GM12878 (cell line): ENCODE results near the gene AFMID. TPM values are rescaled to one million over a fixed set of nuclear protein-coding genes. Genes with fewer than 3 reads are reported as not detected.

Source experiments
- ATAC-seq: fragments of 200-7000 bp; cut with Tn5 transposase; 3 replicates; pipeline ENCODE4 v1.9.1; 2020; ENCODE audit warnings: mild to moderate bottlenecking, moderate library complexity
- BruUV-seq: library from RNA; stranded (reverse); fragments of 400-500 nt; replicated peaks from 2 replicates; lab custom pipeline; 2021; lab: Mats Ljungman, UMichigan
- CTCF ChIA-PET: fragments of 300-600 bp; sonication (Branson Sonifier 250); formaldehyde crosslinking; extraction: SDS; loops from one replicate; lab custom pipeline; 2021; ENCODE audit warnings: inconsistent platforms; lab: Yijun Ruan, JAX
- POLR2A ChIA-PET: fragments of 350-600 bp; formaldehyde crosslinking; extraction: SDS; loops from one replicate; lab custom pipeline; 2021; ENCODE audit warnings: inconsistent platforms; lab: Charles Lee
- RAD21 ChIA-PET: fragments of 300-600 bp; sonication (Branson Sonifier 250); formaldehyde crosslinking; loops from one replicate; lab custom pipeline; 2023; ENCODE audit warnings: antibody characterized with exemption; ENCODE audit not compliant: unreplicated experiment; lab: Charles Lee
- SMC1A ChIA-PET: fragments of 300-600 bp; sonication (Branson Sonifier 250); formaldehyde crosslinking; loops from one replicate; lab custom pipeline; 2023; ENCODE audit not compliant: unreplicated experiment, uncharacterized antibody; lab: Charles Lee
- DNase-seq: peaks from one replicate; pipeline ENCODE4 v3.0.0-alpha.2; 2011; ENCODE audit warnings: low read depth, low spot score
- FAIRE-seq: peaks from 3 replicates; lab custom pipeline; 2011; peaks lifted over from hg19 to GRCh38; lab: Jason Lieb, UNC
- H2AFZ ChIP-seq: 2 replicates; pipeline ENCODE4 v1.6.0; 2011; ENCODE audit warnings: low read depth, low read length, control low read depth; ENCODE audit not compliant: control insufficient read depth
- H3K27ac ChIP-seq: 2 replicates; pipeline ENCODE4 v1.5.1; 2011; ENCODE audit warnings: control low read depth; ENCODE audit not compliant: control insufficient read depth, insufficient read depth
- H3K27me3 ChIP-seq, 2 experiments: replicated peaks in 1 of 2; 2 replicates each; pipeline versions ENCODE4 v1.6.0 to v1.6.1; 2011; ENCODE audit warnings: low read length in 1 of 2; ENCODE audit not compliant: control insufficient read depth in 2 of 2, insufficient read depth in 2 of 2
- H3K36me3 ChIP-seq, 2 experiments: 2 replicates each; pipeline ENCODE4 v1.5.1; 2011; ENCODE audit warnings: low read length in 1 of 2; ENCODE audit not compliant: control insufficient read depth in 2 of 2, insufficient read depth in 2 of 2
- H3K4me1 ChIP-seq: 2 replicates; pipeline ENCODE4 v1.6.1; 2011; ENCODE audit warnings: mild to moderate bottlenecking, low read length, moderate library complexity, mixed read lengths; ENCODE audit not compliant: control insufficient read depth, insufficient read depth
- H3K4me2 ChIP-seq: 2 replicates; pipeline ENCODE4 v1.6.0; 2011; ENCODE audit warnings: control low read depth; ENCODE audit not compliant: control insufficient read depth, insufficient read depth
- H3K4me3 ChIP-seq: fragments of 200-600 bp; sonication (generic); 2 replicates; pipeline ENCODE4 v1.5.1; 2016
- H3K79me2 ChIP-seq: 2 replicates; pipeline ENCODE4 v1.6.0; 2011; ENCODE audit warnings: low read length; ENCODE audit not compliant: control insufficient read depth, insufficient read depth
- H3K9ac ChIP-seq: 2 replicates; pipeline ENCODE4 v1.8.0; 2011; ENCODE audit warnings: low read length, control low read depth, mixed read lengths; ENCODE audit not compliant: control insufficient read depth, insufficient read depth
- H3K9me3 ChIP-seq: replicated peaks from 3 replicates; pipeline ENCODE4 v1.5.1; 2011; ENCODE audit warnings: mild to moderate bottlenecking, low read length; ENCODE audit not compliant: control insufficient read depth, insufficient read depth
- H4K20me1 ChIP-seq: 2 replicates; pipeline ENCODE4 v1.6.0; 2011; ENCODE audit not compliant: control insufficient read depth, insufficient read depth
- BRCA1 ChIP-seq: IDR thresholded peaks from 2 replicates; pipeline ENCODE4 v1.6.1; 2011; ENCODE audit warnings: low read depth, low read length, improper control_type of control experiment
- FOS ChIP-seq: IDR thresholded peaks from 3 replicates; pipeline ENCODE4 v1.6.1; 2011; ENCODE audit warnings: borderline replicate concordance; ENCODE audit not compliant: insufficient read length; ENCODE audit errors: extremely low read depth
- GATAD2B ChIP-seq: fragments of 450-650 bp; conservative IDR thresholded peaks from 2 replicates; pipeline ENCODE4 v1.6.1; 2017; ENCODE audit warnings: low read depth, mild to moderate bottlenecking, moderate library complexity
- JUNB ChIP-seq: IDR thresholded peaks from 2 replicates; pipeline ENCODE4 v1.6.1; 2016; ENCODE audit warnings: antibody characterized with exemption, mild to moderate bottlenecking
- MTA2 ChIP-seq: fragments of 450-650 bp; IDR thresholded peaks from 2 replicates; pipeline ENCODE4 v1.6.1; 2016; ENCODE audit warnings: low read depth, mild to moderate bottlenecking, moderate library complexity
- NFYA ChIP-seq: IDR thresholded peaks from 2 replicates; pipeline ENCODE4 v1.6.1; 2011; ENCODE audit warnings: low read depth, mild to moderate bottlenecking, low read length, improper control_type of control experiment, borderline replicate concordance
- NFYB ChIP-seq: IDR thresholded peaks from 2 replicates; pipeline ENCODE4 v1.6.1; 2011; ENCODE audit warnings: low read depth, mild to moderate bottlenecking, low read length, improper control_type of control experiment, moderate library complexity; ENCODE audit not compliant: insufficient read depth
- NRF1 ChIP-seq: conservative IDR thresholded peaks from 2 replicates; pipeline ENCODE4 v1.6.1; 2011; ENCODE audit warnings: mild to moderate bottlenecking, low read depth, low read length, improper control_type of control experiment
- PML ChIP-seq: IDR thresholded peaks from 2 replicates; pipeline ENCODE4 v1.6.1; 2012; ENCODE audit warnings: low read length, inconsistent platforms
- RB1 ChIP-seq: fragments of 450-650 bp; formaldehyde crosslinking; IDR thresholded peaks from 2 replicates; pipeline ENCODE4 v1.6.1; 2017; ENCODE audit warnings: mild to moderate bottlenecking, borderline replicate concordance
- TCF7 ChIP-seq: IDR thresholded peaks from 2 replicates; pipeline ENCODE4 v1.6.1; 2014; ENCODE audit warnings: antibody characterized with exemption, borderline replicate concordance
- ZSCAN29 ChIP-seq: fragments of 450-650 bp; IDR thresholded peaks from 2 replicates; pipeline ENCODE4 v1.6.1; 2017; ENCODE audit warnings: mild to moderate bottlenecking, moderate library complexity
- WGBS: methylation state at CpG from one replicate; pipeline ENCODE4 v1.1.6; 2016; ENCODE audit warnings: low lambda C conversion rate; ENCODE audit not compliant: insufficient replicate concordance, insufficient coverage; ENCODE audit errors: missing lambda C conversion rate; 5-methylcytosine and 5-hydroxymethylcytosine counted together
- in situ Hi-C: fragments of 300-500 bp; cut with MboI; formaldehyde crosslinking; loops from 9 replicates; pipeline ENCODE4 v1.14.3; 2018; ENCODE audit warnings: mixed read lengths
- intact Hi-C: fragments of 100-400 bp; cut with micrococcal nuclease; formaldehyde crosslinking; loops from one replicate; pipeline ENCODE4 v1.14.2; 2022; ENCODE audit not compliant: unreplicated experiment
- polyA plus RNA-seq, 11 experiments: library from polyadenylated mRNA; depleted of rRNA in 4 of 11; unstranded in 6 of 11; stranded (reverse) in 5 of 11; fragments of >200 nt; fragmentation: Nextera tagmentation in 4 of 11; fragmentation: Illumina TruSeq in 1 of 11; extraction: Ambion mirVana in 4 of 11; extraction: Trizol in 1 of 11; gene quantifications; 1 replicate in 1 of 11; 2 replicates in 10 of 11; pipeline versions ENCODE4 v1.2.1 to v1.2.3, GENCODE V29; 2011 to 2016; ENCODE audit warnings: inconsistent platforms in 2 of 11, missing spikeins in 2 of 11, low read depth in 1 of 11
- total RNA-seq, 4 experiments: library from RNA; depleted of rRNA in 3 of 4; stranded (reverse); fragments of >200 nt in 3 of 4; fragmentation: Illumina TruSeq in 1 of 4; extraction: Trizol in 1 of 4; gene quantifications; 2 replicates each; pipeline versions ENCODE4 v1.2.1 to v1.2.3, GENCODE V29; 2013 to 2021
- TF ChIP-seq, protein P1 (sequence below): IDR thresholded peaks from 2 replicates; pipeline ENCODE4 v1.6.1; 2012; ENCODE audit warnings: low read depth, low read length, improper control_type of control experiment
- TF ChIP-seq, protein P2 (sequence below): fragments of 450-650 bp; formaldehyde crosslinking; IDR thresholded peaks from 2 replicates; pipeline ENCODE4 v1.5.0; 2022; ENCODE audit warnings: mild to moderate bottlenecking, missing genetic modification characterization
- TF ChIP-seq, protein P3 (sequence below): fragments of 150-350 bp; IDR thresholded peaks from 2 replicates; pipeline ENCODE4 v1.6.1; 2014; ENCODE audit warnings: mild to moderate bottlenecking, low read depth, low read length
- TF ChIP-seq, protein P4 (sequence below): fragments of 450-650 bp; IDR thresholded peaks from 2 replicates; pipeline ENCODE4 v1.6.1; 2016; ENCODE audit warnings: mild to moderate bottlenecking

The AFMID gene
- total and polyA plus RNA-seq, 10 of the 15 experiments (the other 5 are each of a cell fraction or from before 2014, with no cell fraction given) = 36.1 to 98.8 (median 51.6) TPM

DNA sequence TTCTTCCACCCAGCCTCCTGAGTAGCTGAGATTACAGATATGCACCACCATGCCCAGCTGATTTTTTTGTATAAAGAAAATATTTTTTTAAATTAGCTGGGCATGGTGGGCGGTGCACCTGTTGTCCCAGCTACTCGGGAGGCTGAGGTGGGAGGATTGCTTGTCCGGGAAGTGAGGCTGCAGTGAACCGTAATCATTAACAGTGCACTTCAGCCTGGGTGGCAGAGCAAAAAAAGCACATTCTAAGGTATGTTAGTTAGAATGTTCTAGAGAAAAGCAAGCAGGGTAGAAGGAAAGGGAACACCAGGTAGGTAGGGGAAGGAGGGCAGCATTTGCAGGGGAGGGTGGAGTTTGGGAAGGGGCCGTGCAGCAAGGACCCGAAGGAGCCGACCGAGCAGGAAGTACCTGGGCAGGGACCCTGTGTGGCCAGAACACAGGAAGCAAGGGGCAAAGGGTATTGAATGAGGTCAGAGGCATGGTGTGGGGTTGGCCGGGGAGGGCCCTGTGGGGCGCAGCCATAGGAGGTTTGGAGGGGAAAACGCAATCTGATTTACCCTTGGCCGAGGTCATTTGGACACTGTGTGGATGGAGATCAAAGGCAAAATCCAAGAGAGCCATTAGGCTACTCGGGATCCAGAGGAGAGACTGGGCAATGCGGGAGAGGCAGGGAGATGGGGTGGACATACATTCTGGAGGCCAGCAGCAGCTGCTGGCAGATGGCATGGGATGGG is 38.7 kb upstream of the AFMID start:
- peak overlapping the region; percentile 96 for H3K27ac ChIP-seq
- DNase-seq = no peak
- ATAC-seq = peak; percentile 6
- no peak overlapping the region for H3K4me3 ChIP-seq
- H3K4me2 ChIP-seq = peak overlapping the region; percentile 40; the same call in 1 of the 2 replicates
- peak overlapping the region; percentile 47 for H3K9ac ChIP-seq
- H3K27me3 ChIP-seq = no peaks in the 10 kb centered on the region
- peak; percentile 27 for FAIRE-seq
- BruUV-seq = no TSS peak
- in situ Hi-C loops (no loop called here), intact Hi-C loops (no loop called here)
- POLR2A ChIA-PET = interaction anchor here (0.7 to 2.5 kb wide), 13 partner anchors 8 to 189 kb away, joined by 3 to 14 read pairs (median 4); partner anchors contain the start of gene TMC8
- 50% methylated on average over 14 of the region's 14 CpGs for WGBS
- peaks cover 2% of the 10 kb centered on the region for H3K79me2 ChIP-seq
- H3K36me3 ChIP-seq = no peaks in the 10 kb centered on the region
- CTCF ChIA-PET = interaction anchor here (0.8 to 2.3 kb wide), 10 partner anchors 8 to 102 kb away, joined by 3 to 11 read pairs (median 4); partner anchors contain the start of gene TMC8
- SMC1A ChIA-PET = interaction anchor here (0.7 to 2.2 kb wide), 10 partner anchors 8 to 74 kb away, joined by 3 to 7 read pairs (median 4); no protein-coding TSS in a partner anchor
- RAD21 ChIA-PET = interaction anchor here (0.7 to 1.6 kb wide), 6 partner anchors 21 to 39 kb away, joined by 3 to 6 read pairs (median 4); no protein-coding TSS in a partner anchor
- H4K20me1 ChIP-seq = no peaks in the 10 kb centered on the region
- H3K4me1 ChIP-seq = peaks cover 77% of the 10 kb centered on the region
- H2AFZ ChIP-seq = peak overlapping the region; percentile 68
- H3K9me3 ChIP-seq = no peaks in the 10 kb centered on the region
- no peak for TF ChIP-seq NRF1
- no peak for TF ChIP-seq TCF7
- TF ChIP-seq, protein P1, sequence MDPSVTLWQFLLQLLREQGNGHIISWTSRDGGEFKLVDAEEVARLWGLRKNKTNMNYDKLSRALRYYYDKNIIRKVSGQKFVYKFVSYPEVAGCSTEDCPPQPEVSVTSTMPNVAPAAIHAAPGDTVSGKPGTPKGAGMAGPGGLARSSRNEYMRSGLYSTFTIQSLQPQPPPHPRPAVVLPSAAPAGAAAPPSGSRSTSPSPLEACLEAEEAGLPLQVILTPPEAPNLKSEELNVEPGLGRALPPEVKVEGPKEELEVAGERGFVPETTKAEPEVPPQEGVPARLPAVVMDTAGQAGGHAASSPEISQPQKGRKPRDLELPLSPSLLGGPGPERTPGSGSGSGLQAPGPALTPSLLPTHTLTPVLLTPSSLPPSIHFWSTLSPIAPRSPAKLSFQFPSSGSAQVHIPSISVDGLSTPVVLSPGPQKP = no peak
- TF ChIP-seq, protein P2, sequence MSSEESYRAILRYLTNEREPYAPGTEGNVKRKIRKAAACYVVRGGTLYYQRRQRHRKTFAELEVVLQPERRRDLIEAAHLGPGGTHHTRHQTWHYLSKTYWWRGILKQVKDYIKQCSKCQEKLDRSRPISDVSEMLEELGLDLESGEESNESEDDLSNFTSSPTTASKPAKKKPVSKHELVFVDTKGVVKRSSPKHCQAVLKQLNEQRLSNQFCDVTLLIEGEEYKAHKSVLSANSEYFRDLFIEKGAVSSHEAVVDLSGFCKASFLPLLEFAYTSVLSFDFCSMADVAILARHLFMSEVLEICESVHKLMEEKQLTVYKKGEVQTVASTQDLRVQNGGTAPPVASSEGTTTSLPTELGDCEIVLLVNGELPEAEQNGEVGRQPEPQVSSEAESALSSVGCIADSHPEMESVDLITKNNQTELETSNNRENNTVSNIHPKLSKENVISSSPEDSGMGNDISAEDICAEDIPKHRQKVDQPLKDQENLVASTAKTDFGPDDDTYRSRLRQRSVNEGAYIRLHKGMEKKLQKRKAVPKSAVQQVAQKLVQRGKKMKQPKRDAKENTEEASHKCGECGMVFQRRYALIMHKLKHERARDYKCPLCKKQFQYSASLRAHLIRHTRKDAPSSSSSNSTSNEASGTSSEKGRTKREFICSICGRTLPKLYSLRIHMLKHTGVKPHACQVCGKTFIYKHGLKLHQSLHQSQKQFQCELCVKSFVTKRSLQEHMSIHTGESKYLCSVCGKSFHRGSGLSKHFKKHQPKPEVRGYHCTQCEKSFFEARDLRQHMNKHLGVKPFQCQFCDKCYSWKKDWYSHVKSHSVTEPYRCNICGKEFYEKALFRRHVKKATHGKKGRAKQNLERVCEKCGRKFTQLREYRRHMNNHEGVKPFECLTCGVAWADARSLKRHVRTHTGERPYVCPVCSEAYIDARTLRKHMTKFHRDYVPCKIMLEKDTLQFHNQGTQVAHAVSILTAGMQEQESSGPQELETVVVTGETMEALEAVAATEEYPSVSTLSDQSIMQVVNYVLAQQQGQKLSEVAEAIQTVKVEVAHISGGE (CRISPR knock-in tag) = no peak
- TF ChIP-seq NFYA = no peak
- no peak for TF ChIP-seq BRCA1
- 0 out of 2 replicates have a peak, but pooled peaks have one; percentile 20 for TF ChIP-seq GATAD2B
- no peak for TF ChIP-seq RB1
- TF ChIP-seq NFYB = no peak
- TF ChIP-seq, protein P3, sequence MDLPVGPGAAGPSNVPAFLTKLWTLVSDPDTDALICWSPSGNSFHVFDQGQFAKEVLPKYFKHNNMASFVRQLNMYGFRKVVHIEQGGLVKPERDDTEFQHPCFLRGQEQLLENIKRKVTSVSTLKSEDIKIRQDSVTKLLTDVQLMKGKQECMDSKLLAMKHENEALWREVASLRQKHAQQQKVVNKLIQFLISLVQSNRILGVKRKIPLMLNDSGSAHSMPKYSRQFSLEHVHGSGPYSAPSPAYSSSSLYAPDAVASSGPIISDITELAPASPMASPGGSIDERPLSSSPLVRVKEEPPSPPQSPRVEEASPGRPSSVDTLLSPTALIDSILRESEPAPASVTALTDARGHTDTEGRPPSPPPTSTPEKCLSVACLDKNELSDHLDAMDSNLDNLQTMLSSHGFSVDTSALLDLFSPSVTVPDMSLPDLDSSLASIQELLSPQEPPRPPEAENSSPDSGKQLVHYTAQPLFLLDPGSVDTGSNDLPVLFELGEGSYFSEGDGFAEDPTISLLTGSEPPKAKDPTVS = no peak
- no peak for TF ChIP-seq FOS
- 0 out of 2 replicates have a peak, but pooled peaks have one; percentile 17 for TF ChIP-seq MTA2
- no peak for TF ChIP-seq PML
- TF ChIP-seq ZSCAN29 = no peak
- TF ChIP-seq, protein P4, sequence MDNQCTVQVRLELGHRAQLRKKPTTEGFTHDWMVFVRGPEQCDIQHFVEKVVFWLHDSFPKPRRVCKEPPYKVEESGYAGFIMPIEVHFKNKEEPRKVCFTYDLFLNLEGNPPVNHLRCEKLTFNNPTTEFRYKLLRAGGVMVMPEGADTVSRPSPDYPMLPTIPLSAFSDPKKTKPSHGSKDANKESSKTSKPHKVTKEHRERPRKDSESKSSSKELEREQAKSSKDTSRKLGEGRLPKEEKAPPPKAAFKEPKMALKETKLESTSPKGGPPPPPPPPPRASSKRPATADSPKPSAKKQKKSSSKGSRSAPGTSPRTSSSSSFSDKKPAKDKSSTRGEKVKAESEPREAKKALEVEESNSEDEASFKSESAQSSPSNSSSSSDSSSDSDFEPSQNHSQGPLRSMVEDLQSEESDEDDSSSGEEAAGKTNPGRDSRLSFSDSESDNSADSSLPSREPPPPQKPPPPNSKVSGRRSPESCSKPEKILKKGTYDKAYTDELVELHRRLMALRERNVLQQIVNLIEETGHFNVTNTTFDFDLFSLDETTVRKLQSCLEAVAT = no peak
- TF ChIP-seq JUNB = no peak
